ENCODE measurements around the gene SPEN. TPM values are rescaled to one million over a fixed set of nuclear protein-coding genes. Genes with fewer than 3 reads are reported as not detected.
"Not testable (repeated sequence)": the region's sequence is repeated elsewhere in the genome, so short reads cannot be mapped to it uniquely, and the experiment has no call there.

SPEN gene
- total and polyA plus RNA-seq, 4 donors = 10.7 to 82.3 (median 36.8) TPM

GRCh38 chr1:15837931-15838330 is 9.6 kb upstream of the SPEN start:
- Histone ChIP-seq H3K9ac (ENCODE audit: insufficient read depth in 1 of 2, low read length in 2 of 2) (no peak overlapping the region), H3K27me3 (ENCODE audit: control insufficient read depth in 3 of 3, insufficient read depth in 3 of 3, low read length in 2 of 3) (no peaks in the 10 kb centered on the region), H3K4me3 (no peak overlapping the region), H3K9me3 (ENCODE audit: control insufficient read depth in 4 of 4, insufficient read depth in 3 of 4, low read length in 3 of 4) (no peaks in the 10 kb centered on the region), H3K36me3 (ENCODE audit: control insufficient read depth in 4 of 4, insufficient read depth in 4 of 4, low read length in 4 of 4) (no peaks in the 10 kb centered on the region), H3K27ac (ENCODE audit: low read depth in 1 of 2, low read length in 1 of 2) (peak overlapping the region in 1 of 2 donors; percentile 23), H3K4me1 (ENCODE audit: control insufficient read depth in 5 of 5, insufficient read depth in 5 of 5, low read length in 5 of 5) (peaks cover 0 to 12% (median 4%) of the 10 kb centered on the region in 5 donors)
- DNase-seq = no peak
- ATAC-seq (ENCODE audit: insufficient read depth, low FRiP score) = no peak
- TF ChIP-seq CTCF (IDR thresholded peaks at IDR 0.05; ENCODE audit: control extremely low read depth, extremely low read depth) = no peak
- WGBS, 2 donors = 86 to 88% methylated on average over 7 of the region's 7 CpGs

- H3K27me3 ChIP-seq (ENCODE audit: control insufficient read depth in 3 of 3, insufficient read depth in 3 of 3, low read length in 2 of 3) = no peaks in the 10 kb centered on the region
- DNase-seq (no peak), ATAC-seq (ENCODE audit: insufficient read depth, low FRiP score) (no peak)
- no peaks in the 10 kb centered on the region for H3K36me3 ChIP-seq (ENCODE audit: control insufficient read depth in 4 of 4, insufficient read depth in 4 of 4, low read length in 4 of 4)
- no peak overlapping the region for H3K9ac ChIP-seq (ENCODE audit: insufficient read depth in 1 of 2, low read length in 2 of 2)
- no peak overlapping the region for H3K4me3 ChIP-seq
- WGBS, 2 donors = 95% methylated on average over 4 of the region's 4 CpGs
- H3K4me1 ChIP-seq (ENCODE audit: control insufficient read depth in 5 of 5, insufficient read depth in 5 of 5, low read length in 5 of 5) = peaks cover 0 to 8% (median 2%) of the 10 kb centered on the region in 5 donors
- no peaks in the 10 kb centered on the region for H3K9me3 ChIP-seq (ENCODE audit: control insufficient read depth in 4 of 4, insufficient read depth in 3 of 4, low read length in 3 of 4)
- no peak for TF ChIP-seq CTCF (IDR thresholded peaks at IDR 0.05; ENCODE audit: control extremely low read depth, extremely low read depth)
- no peak overlapping the region for H3K27ac ChIP-seq (ENCODE audit: low read depth in 1 of 2, low read length in 1 of 2)
Observed at GRCh38 chr1:15838721-15839120, 8.8 kb upstream of the SPEN start.

DNA sequence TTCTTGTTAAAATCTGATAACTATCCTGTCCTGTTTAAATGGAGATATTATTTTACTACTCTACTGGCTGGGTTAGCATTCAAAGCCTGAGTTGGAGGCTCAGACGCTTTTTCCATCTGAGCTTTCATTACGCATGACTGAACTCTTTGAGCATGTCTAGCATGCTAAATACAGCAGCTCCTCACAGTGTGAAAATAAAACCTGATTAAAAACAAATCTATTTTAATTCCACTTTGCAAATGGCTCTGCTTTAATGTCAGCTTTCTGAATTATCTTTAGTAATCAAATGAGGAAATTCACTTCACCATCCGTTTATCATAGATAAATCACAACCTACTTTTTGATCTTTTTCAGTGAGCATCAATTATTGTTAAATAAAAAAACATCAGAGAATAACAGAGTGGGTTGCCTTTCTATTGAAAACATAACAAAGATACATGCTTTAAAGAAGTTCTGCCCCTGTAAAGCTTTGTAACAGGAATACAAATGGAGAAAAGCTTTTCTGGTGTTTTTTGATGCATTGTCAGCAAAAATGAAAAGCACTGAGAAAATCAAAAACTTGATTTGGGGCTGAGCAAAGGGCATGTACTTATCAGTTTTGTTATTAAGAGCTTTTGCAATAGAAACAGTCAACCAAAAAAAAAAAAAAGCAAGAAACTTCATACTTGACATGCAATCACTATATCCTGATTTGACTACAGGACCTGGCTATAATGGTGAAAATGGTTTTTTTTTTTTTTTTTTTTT is 3.5 kb upstream of the SPEN start:
- DNase-seq (peak in 1 of 3 donors; percentile 17), ATAC-seq (ENCODE audit: insufficient read depth, low FRiP score) (no peak)
- 67 to 68% methylated on average over 3 of the region's 3 CpGs for WGBS, 2 donors

GRCh38 chr1:15846056-15846455 is 1.5 kb upstream of the SPEN start:
- 94 to 99% methylated on average over 11 of the region's 11 CpGs for WGBS, 2 donors
- not testable (repeated sequence) for DNase-seq
- peaks cover 0 to 20% (median 3%) of the 10 kb centered on the region in 5 donors for H3K4me1 ChIP-seq (ENCODE audit: control insufficient read depth in 5 of 5, insufficient read depth in 5 of 5, low read length in 5 of 5)

More for the DNA sequence above, 3.5 kb upstream of the SPEN start:
- Histone ChIP-seq H3K4me3 (no peak overlapping the region), H3K27me3 (ENCODE audit: control insufficient read depth in 3 of 3, insufficient read depth in 3 of 3, low read length in 2 of 3) (no peaks in the 10 kb centered on the region), H3K4me1 (ENCODE audit: control insufficient read depth in 5 of 5, insufficient read depth in 5 of 5, low read length in 5 of 5) (peaks cover 0 to 10% (median 3%) of the 10 kb centered on the region in 5 donors), H3K9ac (ENCODE audit: insufficient read depth in 1 of 2, low read length in 2 of 2) (peak overlapping the region in 1 of 2 donors; percentile 38), H3K36me3 (ENCODE audit: control insufficient read depth in 4 of 4, insufficient read depth in 4 of 4, low read length in 4 of 4) (no peaks in the 10 kb centered on the region), H3K9me3 (ENCODE audit: control insufficient read depth in 4 of 4, insufficient read depth in 3 of 4, low read length in 3 of 4) (no peaks in the 10 kb centered on the region), H3K27ac (ENCODE audit: low read depth in 1 of 2, low read length in 1 of 2) (no peak overlapping the region)
- TF ChIP-seq CTCF (IDR thresholded peaks at IDR 0.05; ENCODE audit: control extremely low read depth, extremely low read depth) = no peak

More at GRCh38 chr1:15846056-15846455, 1.5 kb upstream of the SPEN start:
- not testable (repeated sequence) for H3K9me3 ChIP-seq (ENCODE audit: control insufficient read depth in 4 of 4, insufficient read depth in 3 of 4, low read length in 3 of 4); ATAC-seq (ENCODE audit: insufficient read depth, low FRiP score); H3K27me3 ChIP-seq (ENCODE audit: control insufficient read depth in 3 of 3, insufficient read depth in 3 of 3, low read length in 2 of 3); H3K27ac ChIP-seq (ENCODE audit: low read depth in 1 of 2, low read length in 1 of 2); H3K36me3 ChIP-seq (ENCODE audit: control insufficient read depth in 4 of 4, insufficient read depth in 4 of 4, low read length in 4 of 4); H3K9ac ChIP-seq (ENCODE audit: insufficient read depth in 1 of 2, low read length in 2 of 2); H3K4me3 ChIP-seq

All from lung (tissue), 12 donors.